22Rv1 (cell line): Measurements from ENCODE around the gene SARNP.
A peak's percentile ranks its signal among the peaks of the same experiment; 100 is the strongest.

ENCODE experiments used
- H3K27ac ChIP-seq: fragments of 450-650 bp; 2 replicates; pipeline ENCODE4 v1.5.1; 2017
- CTCF ChIP-seq: fragments of 450-650 bp; IDR thresholded peaks from 2 replicates; pipeline ENCODE4 v1.5.1; 2017; ENCODE audit warnings: mild to moderate bottlenecking
- ZFX ChIP-seq: fragments of 450-650 bp; IDR thresholded peaks from 2 replicates; pipeline ENCODE4 v1.6.1; 2017; ENCODE audit warnings: antibody characterized with exemption, borderline replicate concordance

SARNP gene

GRCh38 chr12:55745361-55746173 lies 72.0 kb downstream of the SARNP start:
- TF ChIP-seq ZFX (no peak), CTCF (no peak)
- peak overlapping the region; percentile 30 for H3K27ac ChIP-seq

GRCh38 chr12:55744340-55745030 lies 73.0 kb downstream of the SARNP start:
- TF ChIP-seq CTCF (no peak), ZFX (no peak)
- H3K27ac ChIP-seq, result peak overlapping the region; percentile 15; the same call in 1 of the 2 replicates

GRCh38 chr12:55743406-55744339 lies 73.9 kb downstream of the SARNP start:
- H3K27ac ChIP-seq, result peak overlapping the region; percentile 79
- TF ChIP-seq ZFX (no peak), CTCF (peak; percentile 37)

- TF ChIP-seq CTCF (no peak), ZFX (no peak)
- H3K27ac ChIP-seq, result peak within 1 kb of the TSS; percentile 79
Measured at GRCh38 chr12:55742719-55743405, 74.7 kb downstream of the SARNP start, which contains the start of gene GDF11. GDF11 (plus strand) TSS chr12:55743122; CDS start chr12:55743317, 195 bp downstream.

- TF ChIP-seq ZFX, result no peak
- no peak for TF ChIP-seq CTCF
- peak overlapping the region; percentile 79; the same call in 1 of the 2 replicates for H3K27ac ChIP-seq
Measured at GRCh38 chr12:55741931-55742680, 75.4 kb downstream of the SARNP start.

GRCh38 chr12:55739025-55739378 lies 78.5 kb downstream of the SARNP start:
- H3K27ac ChIP-seq, result peak overlapping the region; percentile 43

More at GRCh38 chr12:55739025-55739378, 78.5 kb downstream of the SARNP start:
- no peak for TF ChIP-seq ZFX
- peak; percentile 67 for TF ChIP-seq CTCF
